SK-N-SH treated with all-trans-retinoic acid at 6 μM for 48 hours (cell line): Measurements from ENCODE around the gene GPHA2.
A peak's percentile ranks its signal among the peaks of the same experiment; 100 is the strongest.
"Not testable (repeated sequence)": the region's sequence is repeated elsewhere in the genome, so short reads cannot be mapped to it uniquely, and the experiment has no call there.

Experiments used
- ATAC-seq: fragments of 200-7000 bp; cut with Tn5 transposase; 3 replicates; pipeline ENCODE4 v1.9.1; 2020; ENCODE audit warnings: mild to moderate bottlenecking, moderate library complexity
- ARNTL ChIP-seq: fragments of 450-650 bp; formaldehyde crosslinking; IDR thresholded peaks from 2 replicates; pipeline ENCODE4 v1.5.0; 2020; ENCODE audit warnings: low read depth, mild to moderate bottlenecking, moderate library complexity, borderline replicate concordance
- BACH2 ChIP-seq: fragments of 250-450 bp; sonication (Bioruptor Pico); IDR thresholded peaks from 2 replicates; pipeline ENCODE4 v1.9.0; 2021; ENCODE audit warnings: mild to moderate bottlenecking, borderline replicate concordance
- CREB5 ChIP-seq: fragments of 250-450 bp; sonication (Bioruptor Pico); IDR thresholded peaks from 2 replicates; pipeline ENCODE4 v1.5.1; 2020; ENCODE audit warnings: low read depth, mild to moderate bottlenecking, moderate library complexity
- CSDC2 ChIP-seq: fragments of 250-450 bp; sonication (Bioruptor Pico); IDR thresholded peaks from 2 replicates; pipeline ENCODE4 v1.5.0; 2020; ENCODE audit warnings: mild to moderate bottlenecking, moderate library complexity
- ESRRG ChIP-seq: fragments of 250-450 bp; sonication (Bioruptor Pico); IDR thresholded peaks from 2 replicates; pipeline ENCODE4 v1.6.1; 2021; ENCODE audit warnings: mild to moderate bottlenecking
- GLIS3 ChIP-seq: fragments of 250-450 bp; sonication (Bioruptor Pico); IDR thresholded peaks from 2 replicates; pipeline ENCODE4 v1.5.0; 2020; ENCODE audit warnings: mild to moderate bottlenecking, moderate library complexity
- ISL1 ChIP-seq: fragments of 250-450 bp; sonication (Bioruptor Pico); IDR thresholded peaks from 2 replicates; pipeline ENCODE4 v2.1.2; 2022; ENCODE audit warnings: mild to moderate bottlenecking, moderate library complexity
- OSR1 ChIP-seq: fragments of 250-450 bp; sonication (Bioruptor Pico); IDR thresholded peaks from 2 replicates; pipeline ENCODE4 v1.8.0; 2022; ENCODE audit warnings: moderate library complexity, mild to moderate bottlenecking, inconsistent platforms
- PATZ1 ChIP-seq: fragments of 250-450 bp; sonication (Bioruptor Pico); IDR thresholded peaks from 2 replicates; pipeline ENCODE4 v1.8.0; 2020; ENCODE audit warnings: mild to moderate bottlenecking, moderate library complexity, borderline replicate concordance
- POU6F1 ChIP-seq: fragments of 250-450 bp; sonication (Bioruptor Pico); IDR thresholded peaks from 2 replicates; pipeline ENCODE4 v1.8.0; 2021; ENCODE audit warnings: low read depth, mild to moderate bottlenecking, moderate library complexity, borderline replicate concordance
- PPARA ChIP-seq: fragments of 250-450 bp; sonication (Bioruptor Pico); IDR thresholded peaks from 2 replicates; pipeline ENCODE4 v1.5.0; 2020; ENCODE audit warnings: mild to moderate bottlenecking, borderline replicate concordance
- SNAI2 ChIP-seq: fragments of 250-450 bp; sonication (Bioruptor Pico); IDR thresholded peaks from 2 replicates; pipeline ENCODE4 v1.5.0; 2020; ENCODE audit warnings: mild to moderate bottlenecking, moderate library complexity
- TOX ChIP-seq: fragments of 250-450 bp; sonication (Bioruptor Pico); IDR thresholded peaks from 2 replicates; pipeline ENCODE4 v1.8.0; 2021; ENCODE audit warnings: mild to moderate bottlenecking, moderate library complexity, borderline replicate concordance
- TSHZ2 ChIP-seq: fragments of 250-450 bp; sonication (Bioruptor Pico); IDR thresholded peaks from 2 replicates; pipeline ENCODE4 v1.5.0; 2020; ENCODE audit warnings: mild to moderate bottlenecking, moderate library complexity
- ZC3H10 ChIP-seq: fragments of 250-450 bp; sonication (Bioruptor Pico); IDR thresholded peaks from 2 replicates; pipeline ENCODE4 v1.5.1; 2021; ENCODE audit warnings: mild to moderate bottlenecking, moderate library complexity
- ZFP3 ChIP-seq: fragments of 250-450 bp; sonication (Bioruptor Pico); IDR thresholded peaks from 2 replicates; pipeline ENCODE4 v1.5.0; 2020; ENCODE audit warnings: mild to moderate bottlenecking, moderate library complexity
- ZFP30 ChIP-seq: fragments of 450-650 bp; formaldehyde crosslinking; IDR thresholded peaks from 2 replicates; pipeline ENCODE4 v1.5.0; 2022; ENCODE audit warnings: mild to moderate bottlenecking, moderate library complexity
- ZNF565 ChIP-seq: fragments of 450-650 bp; formaldehyde crosslinking; conservative IDR thresholded peaks from 2 replicates; pipeline ENCODE4 v1.5.0; 2020; ENCODE audit warnings: low read depth, mild to moderate bottlenecking, moderate library complexity
- ZNF70 ChIP-seq: fragments of 450-650 bp; formaldehyde crosslinking; IDR thresholded peaks from 2 replicates; pipeline ENCODE4 v1.5.0; 2020; ENCODE audit warnings: mild to moderate bottlenecking, moderate library complexity
- ZNF8 ChIP-seq: fragments of 450-650 bp; formaldehyde crosslinking; IDR thresholded peaks from 2 replicates; pipeline ENCODE4 v1.5.0; 2020; ENCODE audit warnings: mild to moderate bottlenecking, moderate library complexity

The GPHA2 gene

GRCh38 chr11:64935359-64936081 is at the start of gene GPHA2:
Gene GPHA2 (minus strand): TSS chr11:64935893. CDS start chr11:64935460, 433 bp downstream.
- ATAC-seq = peak; percentile 30; the same call in 2 of the 3 replicates

GRCh38 chr11:64983339-64983738 is 47.6 kb upstream of the GPHA2 start:
- ATAC-seq = not testable (repeated sequence)

More at GRCh38 chr11:64935359-64936081, at the start of gene GPHA2:
- TF ChIP-seq ISL1 (no peak), CSDC2 (no peak), ZNF70 (CRISPR knock-in tag) (no peak)

- TF ChIP-seq CREB5 (CRISPR knock-in tag) (no peak), PATZ1 (CRISPR knock-in tag) (no peak), ZNF8 (CRISPR knock-in tag) (no peak), ZC3H10 (CRISPR knock-in tag) (no peak), TOX (CRISPR knock-in tag) (no peak), ZNF70 (CRISPR knock-in tag) (no peak), ESRRG (CRISPR knock-in tag) (no peak), ZFP3 (CRISPR knock-in tag) (no peak), BACH2 (CRISPR knock-in tag) (no peak), PPARA (no peak), OSR1 (no peak), POU6F1 (CRISPR knock-in tag) (no peak), ARNTL (CRISPR knock-in tag) (no peak), TSHZ2 (CRISPR knock-in tag) (no peak), GLIS3 (no peak)
- TF ChIP-seq, all 23 proteins: peak for 0
These were observed 41.0 kb upstream of the GPHA2 start for GRCh38 chr11:64976651-64977050.

GRCh38 chr11:64974124-64974523 is 38.4 kb upstream of the GPHA2 start:
- ATAC-seq = no peak
- TF ChIP-seq ZFP3 (CRISPR knock-in tag) (no peak), GLIS3 (no peak), CREB5 (CRISPR knock-in tag) (no peak), ZNF70 (CRISPR knock-in tag) (no peak), OSR1 (no peak), ISL1 (no peak), ZC3H10 (CRISPR knock-in tag) (no peak), ARNTL (CRISPR knock-in tag) (no peak), ZNF565 (CRISPR knock-in tag) (no peak), SNAI2 (CRISPR knock-in tag) (no peak), ZFP30 (CRISPR knock-in tag) (no peak), TSHZ2 (CRISPR knock-in tag) (no peak)

More at GRCh38 chr11:64976651-64977050, 41.0 kb upstream of the GPHA2 start:
- ATAC-seq = no peak
